ENCODE results near the gene TMED3. TPM values are rescaled to one million over a fixed set of nuclear protein-coding genes. Genes with fewer than 3 reads are reported as not detected.
A peak's percentile ranks its signal among the peaks of the same experiment; 100 is the strongest.

Gene TMED3
- total and polyA plus RNA-seq, 9 of the 15 experiments (the other 6 are each of a cell fraction or from before 2014, with no cell fraction given), result 6.1 to 89.6 (median 51.4) TPM

DNA sequence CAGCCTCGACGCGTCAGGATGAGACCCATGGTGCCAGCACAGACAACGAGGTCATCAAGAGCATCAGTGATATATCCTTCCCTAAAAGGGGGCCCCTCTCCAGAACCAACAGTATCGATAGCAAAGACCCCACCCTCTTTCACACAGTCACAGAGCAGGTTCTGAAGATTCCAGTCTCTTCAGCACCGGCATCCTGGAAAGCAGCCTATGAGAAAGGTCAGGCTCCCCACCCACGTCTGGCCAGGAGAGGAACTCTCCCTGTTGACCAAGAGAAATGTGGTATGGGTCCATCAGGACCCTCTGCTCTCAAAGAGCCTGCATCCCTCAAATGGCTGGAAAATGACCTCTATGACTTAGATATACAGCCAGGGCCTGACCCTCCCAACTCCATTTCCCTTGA is 16.8 kb upstream of the TMED3 start:
- POLR2A ChIA-PET, result no interaction called here
- no peaks in the 10 kb centered on the region for H3K79me2 ChIP-seq (ENCODE audit: control insufficient read depth, insufficient read depth, low read length)
- no peak overlapping the region for H3K9ac ChIP-seq (ENCODE audit: insufficient read depth in 1 of 2, low read depth in 2 of 2, low read length in 2 of 2)
- DNase-seq (ENCODE audit: extremely low read depth in 1 of 4, low spot score in 3 of 4), result no peak
- WGBS (ENCODE audit: insufficient coverage, low coverage, missing lambda C conversion rate), result 5% methylated on average over 7 of the region's 7 CpGs
- intact Hi-C loops (cut with micrococcal nuclease), result no loop called here
- no peaks in the 10 kb centered on the region for H3K9me3 ChIP-seq (replicated peaks; ENCODE audit: control insufficient read depth, insufficient read depth, low read depth, low read length)
- no peaks in the 10 kb centered on the region for H3K4me1 ChIP-seq (replicated peaks in 1 of 2; ENCODE audit: control insufficient read depth in 2 of 2, insufficient read depth in 2 of 2, low read length in 2 of 2)
- no peak for ATAC-seq
- CTCF ChIA-PET (ENCODE audit: low intra/inter-chr PET ratio), result no interaction called here
- H4K20me1 ChIP-seq (replicated peaks; ENCODE audit: control insufficient read depth, insufficient read depth, low read length), result no peaks in the 10 kb centered on the region
- no peak overlapping the region for H3K4me2 ChIP-seq (ENCODE audit: insufficient read depth, low read length)
- H3K4me3 ChIP-seq, result no peak overlapping the region
- no peak overlapping the region for H2AFZ ChIP-seq (ENCODE audit: low read depth, low read length)
- H3K27ac ChIP-seq (ENCODE audit: extremely low read depth, low read depth, low read length), result no peak overlapping the region
- H3K9me1 ChIP-seq (ENCODE audit: control insufficient read depth, insufficient read depth, low read length), result no peaks in the 10 kb centered on the region
- in situ Hi-C loops (cut with MboI), result no loop called here
- FAIRE-seq, result no peak
- peaks cover 6 to 8% of the 10 kb centered on the region in 2 experiments; a peak in 2 of 5 replicates for H3K27me3 ChIP-seq (ENCODE audit: control insufficient read depth in 2 of 2, insufficient read depth in 2 of 2, low read length in 2 of 2)
- TF ChIP-seq KDM5B (IDR thresholded peaks at IDR 0.05; ENCODE audit: insufficient replicate concordance, low read depth, low read length) (no peak), NFYB (IDR thresholded peaks at IDR 0.05; ENCODE audit: extremely low read depth, insufficient read length) (no peak), EHMT2 (IDR thresholded peaks at IDR 0.05) (peak; percentile 35; the same call in 1 of the 2 replicates)
- TF ChIP-seq, protein P1, sequence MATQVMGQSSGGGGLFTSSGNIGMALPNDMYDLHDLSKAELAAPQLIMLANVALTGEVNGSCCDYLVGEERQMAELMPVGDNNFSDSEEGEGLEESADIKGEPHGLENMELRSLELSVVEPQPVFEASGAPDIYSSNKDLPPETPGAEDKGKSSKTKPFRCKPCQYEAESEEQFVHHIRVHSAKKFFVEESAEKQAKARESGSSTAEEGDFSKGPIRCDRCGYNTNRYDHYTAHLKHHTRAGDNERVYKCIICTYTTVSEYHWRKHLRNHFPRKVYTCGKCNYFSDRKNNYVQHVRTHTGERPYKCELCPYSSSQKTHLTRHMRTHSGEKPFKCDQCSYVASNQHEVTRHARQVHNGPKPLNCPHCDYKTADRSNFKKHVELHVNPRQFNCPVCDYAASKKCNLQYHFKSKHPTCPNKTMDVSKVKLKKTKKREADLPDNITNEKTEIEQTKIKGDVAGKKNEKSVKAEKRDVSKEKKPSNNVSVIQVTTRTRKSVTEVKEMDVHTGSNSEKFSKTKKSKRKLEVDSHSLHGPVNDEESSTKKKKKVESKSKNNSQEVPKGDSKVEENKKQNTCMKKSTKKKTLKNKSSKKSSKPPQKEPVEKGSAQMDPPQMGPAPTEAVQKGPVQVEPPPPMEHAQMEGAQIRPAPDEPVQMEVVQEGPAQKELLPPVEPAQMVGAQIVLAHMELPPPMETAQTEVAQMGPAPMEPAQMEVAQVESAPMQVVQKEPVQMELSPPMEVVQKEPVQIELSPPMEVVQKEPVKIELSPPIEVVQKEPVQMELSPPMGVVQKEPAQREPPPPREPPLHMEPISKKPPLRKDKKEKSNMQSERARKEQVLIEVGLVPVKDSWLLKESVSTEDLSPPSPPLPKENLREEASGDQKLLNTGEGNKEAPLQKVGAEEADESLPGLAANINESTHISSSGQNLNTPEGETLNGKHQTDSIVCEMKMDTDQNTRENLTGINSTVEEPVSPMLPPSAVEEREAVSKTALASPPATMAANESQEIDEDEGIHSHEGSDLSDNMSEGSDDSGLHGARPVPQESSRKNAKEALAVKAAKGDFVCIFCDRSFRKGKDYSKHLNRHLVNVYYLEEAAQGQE (IDR thresholded peaks at IDR 0.05; ENCODE audit: borderline replicate concordance), result peak; percentile 62
- TF ChIP-seq, protein P1 (CRISPR knock-in tag; IDR thresholded peaks at IDR 0.05; ENCODE audit: low read depth), result no peak
- H3K36me3 ChIP-seq (ENCODE audit: control insufficient read depth, insufficient read depth, low read length), result no peaks in the 10 kb centered on the region
- no TSS peak for BruUV-seq (replicated peaks)
